ENCODE results near the gene LPP.

DNA sequence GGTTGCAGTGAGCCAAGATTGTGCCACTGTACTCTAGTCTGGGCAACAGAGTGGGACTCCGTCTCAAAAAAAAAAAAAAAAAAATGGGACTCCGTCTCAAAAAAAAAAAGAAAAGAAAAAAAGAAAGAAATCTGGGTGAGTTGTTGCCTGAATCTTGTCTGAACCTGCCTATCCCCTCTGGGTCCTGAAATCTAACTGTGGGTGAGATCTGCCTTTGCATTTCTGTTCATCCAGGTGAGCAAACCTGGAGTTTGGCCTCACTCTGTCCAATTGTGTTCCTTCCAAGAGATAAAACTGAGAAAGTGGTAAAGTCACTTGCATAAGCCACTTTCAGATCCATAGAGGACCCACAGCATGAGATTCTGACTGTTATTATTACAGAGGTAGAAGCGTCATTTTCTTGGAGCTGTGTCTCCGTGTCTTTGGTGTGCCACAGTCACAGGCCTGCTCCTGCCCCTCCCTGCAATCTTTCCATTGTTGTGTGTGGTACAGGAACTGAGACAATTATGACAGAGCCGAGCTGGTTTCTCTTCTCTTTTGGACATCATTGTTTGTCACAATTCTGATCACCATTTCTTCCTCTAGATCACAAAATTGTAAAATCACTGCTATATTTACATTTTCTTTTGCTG, 235.9 kb downstream of the LPP start:
- TF ChIP-seq CTCF (IDR thresholded peaks at IDR 0.05) (no peak), POLR2A (IDR thresholded peaks at IDR 0.05) (no peak)

Data from Peyer's patch (tissue), 4 donors.